H1 (cell line): ENCODE results near the gene PTPRD. TPM values are rescaled to one million over a fixed set of nuclear protein-coding genes. Genes with fewer than 3 reads are reported as not detected.

Experiments
- CTCF ChIA-PET: fragments of 300-600 bp; sonication (Branson Sonifier 250); formaldehyde crosslinking; loops from one replicate; lab custom pipeline; 2021; ENCODE audit not compliant: partially characterized antibody; lab: Charles Lee
- POLR2A ChIA-PET: fragments of 300-600 bp; sonication (Branson Sonifier 250); formaldehyde crosslinking; loops from one replicate; lab custom pipeline; 2021; ENCODE audit warnings: inconsistent platforms; ENCODE audit not compliant: partially characterized antibody; lab: Charles Lee
- DNase-seq, 2 experiments: peaks; one replicate each; pipeline versions ENCODE4 v3.0.0 to v3.0.0-alpha.2; 2010 to 2022; ENCODE audit warnings: low spot score in 2 of 2, low read depth in 1 of 2, mixed read lengths in 1 of 2
- FAIRE-seq: peaks from 2 replicates; lab custom pipeline; 2011; peaks lifted over from hg19 to GRCh38; lab: Jason Lieb, UNC
- H2AFZ ChIP-seq: 2 replicates; pipeline ENCODE4 v1.8.1; 2012; ENCODE audit warnings: low read length, inconsistent platforms
- H2AK5ac ChIP-seq: 2 replicates; pipeline ENCODE4 v1.6.1; 2013; ENCODE audit warnings: low read depth, low read length
- H2BK120ac ChIP-seq: replicated peaks from 2 replicates; pipeline ENCODE3; 2013; ENCODE audit warnings: low read depth, low read length, inconsistent platforms
- H2BK12ac ChIP-seq: 2 replicates; pipeline ENCODE4 v1.6.1; 2013; ENCODE audit warnings: low read depth, low read length
- H2BK15ac ChIP-seq: 2 replicates; pipeline ENCODE4 v1.6.1; 2013; ENCODE audit warnings: low read length
- H2BK20ac ChIP-seq: 2 replicates; pipeline ENCODE4 v1.6.1; 2013; ENCODE audit warnings: low read length
- H2BK5ac ChIP-seq: 2 replicates; pipeline ENCODE4 v1.6.1; 2013; ENCODE audit warnings: low read depth, low read length
- H3K14ac ChIP-seq: 2 replicates; pipeline ENCODE4 v1.6.1; 2013; ENCODE audit warnings: inconsistent platforms; ENCODE audit not compliant: insufficient read length
- H3K18ac ChIP-seq: 2 replicates; pipeline ENCODE4 v1.6.1; 2013; ENCODE audit warnings: low read length; ENCODE audit errors: extremely low read depth
- H3K23ac ChIP-seq: 2 replicates; pipeline ENCODE4 v1.6.1; 2013; ENCODE audit warnings: inconsistent platforms; ENCODE audit not compliant: insufficient read length
- H3K23me2 ChIP-seq: 2 replicates; pipeline ENCODE4 v1.6.1; 2013; ENCODE audit warnings: low read depth, low read length
- H3K27ac ChIP-seq: 2 replicates; pipeline ENCODE4 v1.6.1; 2011; ENCODE audit warnings: low read depth, low read length, inconsistent platforms
- H3K27me3 ChIP-seq, 4 experiments: replicated peaks in 1 of 4; 1 replicate in 1 of 4; 2 replicates in 3 of 4; pipeline versions ENCODE4 v1.6.1 to v1.8.1; 2011 to 2013; ENCODE audit warnings: low read length in 3 of 4, mild to moderate bottlenecking in 3 of 4, inconsistent platforms in 2 of 4, mixed read lengths in 2 of 4, moderate library complexity in 1 of 4; ENCODE audit not compliant: control insufficient read depth in 3 of 4, insufficient read depth in 3 of 4; ENCODE audit errors: extremely low read depth in 1 of 4
- H3K36me3 ChIP-seq, 4 experiments: 2 replicates each; pipeline versions ENCODE4 v1.6.1 to v1.8.1; 2011 to 2013; ENCODE audit warnings: mild to moderate bottlenecking in 4 of 4, low read length in 3 of 4, moderate library complexity in 2 of 4, control low read depth in 1 of 4, inconsistent platforms in 1 of 4; ENCODE audit not compliant: insufficient read depth in 4 of 4, control insufficient read depth in 2 of 4
- H3K4ac ChIP-seq: replicated peaks from 2 replicates; pipeline ENCODE3; 2013; ENCODE audit warnings: low read length, low read depth, mixed read lengths, inconsistent platforms; ENCODE audit not compliant: insufficient read length
- H3K4me1 ChIP-seq, 4 experiments: replicated peaks in 1 of 4; 1 replicate in 1 of 4; 2 replicates in 3 of 4; pipeline versions ENCODE4 v1.6.1 to v1.8.1; 2011 to 2013; ENCODE audit warnings: low read length in 3 of 4, inconsistent platforms in 2 of 4, mixed read lengths in 1 of 4; ENCODE audit not compliant: insufficient read depth in 4 of 4, control insufficient read depth in 3 of 4
- H3K4me2 ChIP-seq, 2 experiments: 2 replicates each; pipeline versions ENCODE4 v1.6.1 to v1.8.1; 2011 to 2013; ENCODE audit warnings: low read depth in 2 of 2, low read length in 2 of 2, control low read depth in 1 of 2, inconsistent platforms in 1 of 2, mild to moderate bottlenecking in 1 of 2; ENCODE audit not compliant: insufficient read depth in 1 of 2
- H3K4me3 ChIP-seq, 4 experiments: fragments of 200-600, 300-600 bp in 1 of 4; sonication (generic), shearing (Covaris generic), sonication (Bioruptor Twin) in 1 of 4; 2 replicates each; pipeline versions ENCODE4 v1.5.1 to v1.8.1; 2011 to 2016; ENCODE audit warnings: low read length in 4 of 4, low read depth in 3 of 4, control low read depth in 2 of 4, inconsistent platforms in 2 of 4, mild to moderate bottlenecking in 2 of 4, mixed read lengths in 1 of 4, moderate library complexity in 1 of 4; ENCODE audit not compliant: insufficient read depth in 2 of 4; ENCODE audit errors: extremely low read depth in 1 of 4
- H3K56ac ChIP-seq: replicated peaks from 2 replicates; pipeline ENCODE3; 2013; ENCODE audit warnings: low read depth, mild to moderate bottlenecking, mixed read lengths, low read length, inconsistent platforms; ENCODE audit not compliant: insufficient read length
- H3K79me1 ChIP-seq: 2 replicates; pipeline ENCODE4 v1.6.1; 2013; ENCODE audit warnings: low read depth, low read length, control low read depth
- H3K79me2 ChIP-seq, 2 experiments: 2 replicates each; pipeline versions ENCODE4 v1.6.1 to v1.8.1; 2012 to 2013; ENCODE audit warnings: low read length in 2 of 2, mild to moderate bottlenecking in 2 of 2, inconsistent platforms in 1 of 2; ENCODE audit not compliant: insufficient read depth in 2 of 2, control insufficient read depth in 1 of 2
- H3K9ac ChIP-seq, 4 experiments: replicated peaks in 1 of 4; 1 replicate in 1 of 4; 2 replicates in 3 of 4; pipeline versions ENCODE4 v1.6.1 to v1.8.1; 2011 to 2013; ENCODE audit warnings: low read depth in 3 of 4, low read length in 3 of 4, control low read depth in 2 of 4, mild to moderate bottlenecking in 2 of 4, moderate library complexity in 2 of 4, inconsistent platforms in 1 of 4; ENCODE audit errors: extremely low read depth in 1 of 4
- H3K9me3 ChIP-seq, 2 experiments: 2 replicates each; pipeline versions ENCODE4 v1.6.1 to v1.8.1; 2012 to 2013; ENCODE audit warnings: mild to moderate bottlenecking in 2 of 2, moderate library complexity in 2 of 2, control low read depth in 1 of 2, inconsistent platforms in 1 of 2, low read depth in 1 of 2, low read length in 1 of 2, mixed read lengths in 1 of 2; ENCODE audit not compliant: insufficient read depth in 2 of 2
- H4K20me1 ChIP-seq, 2 experiments: replicated peaks in 1 of 2; 2 replicates each; pipeline versions ENCODE3 to v1.8.1; 2011 to 2013; ENCODE audit warnings: inconsistent platforms in 2 of 2, low read length in 2 of 2, mild to moderate bottlenecking in 1 of 2; ENCODE audit not compliant: insufficient read depth in 2 of 2, control insufficient read depth in 1 of 2
- H4K5ac ChIP-seq: 2 replicates; pipeline ENCODE4 v1.6.1; 2013; ENCODE audit warnings: low read length, low read depth, mixed read lengths, inconsistent platforms; ENCODE audit not compliant: insufficient read length
- H4K8ac ChIP-seq: 2 replicates; pipeline ENCODE4 v1.8.0; 2013; ENCODE audit warnings: mild to moderate bottlenecking, moderate library complexity, low read length, inconsistent platforms; ENCODE audit not compliant: insufficient read depth; ENCODE audit errors: extremely low read depth
- H4K91ac ChIP-seq: replicated peaks from 2 replicates; pipeline ENCODE3; 2013; ENCODE audit warnings: low read length, mixed read lengths, inconsistent platforms; ENCODE audit not compliant: insufficient read length
- BCL11A ChIP-seq, 2 experiments: IDR thresholded peaks; one replicate each; pipeline ENCODE4 v1.6.1; 2011; ENCODE audit warnings: low read depth in 2 of 2, low read length in 2 of 2, mild to moderate bottlenecking in 2 of 2
- POU5F1 ChIP-seq: IDR thresholded peaks from 2 replicates; pipeline ENCODE4 v1.6.1; 2011; ENCODE audit warnings: low read depth, mild to moderate bottlenecking, low read length, moderate library complexity
- RAD21 ChIP-seq, 2 experiments: IDR thresholded peaks in 1 of 2; conservative IDR thresholded peaks in 1 of 2; 2 replicates each; pipeline ENCODE4 v1.6.1; 2011; ENCODE audit warnings: low read depth in 2 of 2, low read length in 2 of 2, improper control_type of control experiment in 1 of 2, inconsistent platforms in 1 of 2, mild to moderate bottlenecking in 1 of 2, moderate library complexity in 1 of 2
- polyA plus RNA-seq, 7 experiments: library from polyadenylated mRNA; depleted of rRNA in 3 of 7; stranded (reverse) in 5 of 7; unstranded in 2 of 7; fragments of >200 nt in 5 of 7; fragments of 200-250 nt in 2 of 7; gene quantifications; 1 replicate in 5 of 7; 2 replicates in 1 of 7; 4 replicates in 1 of 7; pipeline versions ENCODE4 v1.2.1 to v1.2.3, GENCODE V29; 2011 to 2013; ENCODE audit warnings: missing spikeins in 2 of 7, mixed read lengths in 2 of 7
- total RNA-seq: library from RNA; stranded (reverse); fragmentation: NEBNext Ultra II Directional; extraction: Animal tissue kit (Norgen Biotek cat#: 25700); gene quantifications from 2 replicates; pipeline ENCODE4 v1.2.1, GENCODE V29; 2021
- TF ChIP-seq, protein P1 (sequence below), 3 experiments: IDR thresholded peaks; 1 replicate in 2 of 3; 2 replicates in 1 of 3; pipeline versions ENCODE4 v1.5.1 to v1.6.1; 2011; ENCODE audit warnings: low read length in 3 of 3, mild to moderate bottlenecking in 3 of 3, inconsistent platforms in 2 of 3, low read depth in 1 of 3, moderate library complexity in 1 of 3; ENCODE audit not compliant: insufficient read depth in 1 of 3; ENCODE audit errors: control extremely low read depth in 1 of 3

PTPRD gene
- total and polyA plus RNA-seq, 2 of the 8 experiments (the other 6 are each of a cell fraction or from before 2014, with no cell fraction given), result 17.2 to 77.0 TPM

DNA sequence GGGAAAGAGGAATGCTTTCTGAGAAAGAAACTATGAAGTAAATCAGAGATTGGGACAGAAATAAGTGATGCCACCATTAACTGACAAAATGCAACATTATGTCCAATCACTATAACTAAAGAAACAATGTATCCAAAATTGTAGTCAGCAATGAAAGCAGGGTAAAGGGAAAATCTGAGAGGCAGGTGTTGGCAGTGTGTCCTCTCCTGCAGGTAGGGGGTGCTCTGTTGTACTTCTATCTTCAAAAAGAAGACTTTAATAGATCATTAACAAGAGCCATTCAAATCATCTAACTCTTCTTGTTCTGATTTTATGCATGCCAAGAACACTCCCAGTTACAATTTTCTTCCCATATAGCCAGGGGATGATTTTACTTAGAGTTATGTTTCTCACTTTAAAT is 1275.7 kb downstream of the PTPRD start:
- H3K9ac ChIP-seq, result no peak overlapping the region

More for the DNA sequence above, 1275.7 kb downstream of the PTPRD start:
- POLR2A ChIA-PET, result no interaction called here
- FAIRE-seq (no peak), DNase-seq (no peak)
- Histone ChIP-seq H3K27ac (no peak overlapping the region), H2AFZ (no peak overlapping the region), H3K23me2 (no peaks in the 10 kb centered on the region), H3K27me3 (no peaks in the 10 kb centered on the region), H4K20me1 (no peaks in the 10 kb centered on the region), H3K56ac (no peak overlapping the region), H3K14ac (no peak overlapping the region), H4K5ac (no peak overlapping the region), H2BK20ac (no peak overlapping the region), H3K18ac (no peak overlapping the region), H3K4me3 (no peak overlapping the region), H2BK12ac (no peak overlapping the region), H4K91ac (no peak overlapping the region), H4K8ac (no peak overlapping the region), H3K9me3 (no peaks in the 10 kb centered on the region), H3K4me1 (no peaks in the 10 kb centered on the region; a peak in 1 of 7 replicates), H3K4ac (no peak overlapping the region), H3K79me2 (no peaks in the 10 kb centered on the region), H2BK120ac (no peak overlapping the region), H3K4me2 (no peak overlapping the region), H3K79me1 (no peaks in the 10 kb centered on the region), H2AK5ac (no peak overlapping the region), H2BK15ac (no peak overlapping the region), H2BK5ac (no peak overlapping the region), H3K23ac (no peak overlapping the region), H3K36me3 (no peaks in the 10 kb centered on the region)
- CTCF ChIA-PET, result interaction anchor here (0.8 to 1.7 kb wide), 4 partner anchors 24 to 453 kb away, joined by 3 to 4 read pairs (median 3); no protein-coding TSS in a partner anchor
- TF ChIP-seq BCL11A (IDR thresholded peaks at IDR 0.05; ENCODE audit: low read depth in 2 of 2, low read length in 2 of 2) (no peak), POU5F1 (no peak), RAD21 (IDR thresholded peaks at IDR 0.05 in 1 of 2, conservative IDR thresholded peaks at IDR 0.05 in 1 of 2; ENCODE audit: low read depth in 2 of 2, low read length in 2 of 2) (peak; percentile 27 to 34; a peak in 3 of 4 replicates)
- TF ChIP-seq, protein P1, sequence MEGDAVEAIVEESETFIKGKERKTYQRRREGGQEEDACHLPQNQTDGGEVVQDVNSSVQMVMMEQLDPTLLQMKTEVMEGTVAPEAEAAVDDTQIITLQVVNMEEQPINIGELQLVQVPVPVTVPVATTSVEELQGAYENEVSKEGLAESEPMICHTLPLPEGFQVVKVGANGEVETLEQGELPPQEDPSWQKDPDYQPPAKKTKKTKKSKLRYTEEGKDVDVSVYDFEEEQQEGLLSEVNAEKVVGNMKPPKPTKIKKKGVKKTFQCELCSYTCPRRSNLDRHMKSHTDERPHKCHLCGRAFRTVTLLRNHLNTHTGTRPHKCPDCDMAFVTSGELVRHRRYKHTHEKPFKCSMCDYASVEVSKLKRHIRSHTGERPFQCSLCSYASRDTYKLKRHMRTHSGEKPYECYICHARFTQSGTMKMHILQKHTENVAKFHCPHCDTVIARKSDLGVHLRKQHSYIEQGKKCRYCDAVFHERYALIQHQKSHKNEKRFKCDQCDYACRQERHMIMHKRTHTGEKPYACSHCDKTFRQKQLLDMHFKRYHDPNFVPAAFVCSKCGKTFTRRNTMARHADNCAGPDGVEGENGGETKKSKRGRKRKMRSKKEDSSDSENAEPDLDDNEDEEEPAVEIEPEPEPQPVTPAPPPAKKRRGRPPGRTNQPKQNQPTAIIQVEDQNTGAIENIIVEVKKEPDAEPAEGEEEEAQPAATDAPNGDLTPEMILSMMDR (IDR thresholded peaks at IDR 0.05; ENCODE audit: control extremely low read depth in 1 of 3, insufficient read depth in 1 of 3, low read depth in 1 of 3, low read length in 3 of 3), result peak in 2 of 3 experiments; percentile 19 to 61; a peak in 2 of 4 replicates
